HG03558 (cell line): ENCODE data around the gene THEM5.

Source experiments
- ATAC-seq: cut with Tn5 transposase; IDR thresholded peaks from one replicate; pipeline ENCODE4 v1.9.1; 2021; ENCODE audit warnings: moderate number of reproducible peaks; ENCODE audit not compliant: unreplicated experiment; ENCODE audit errors: extremely low read depth

The THEM5 gene

DNA sequence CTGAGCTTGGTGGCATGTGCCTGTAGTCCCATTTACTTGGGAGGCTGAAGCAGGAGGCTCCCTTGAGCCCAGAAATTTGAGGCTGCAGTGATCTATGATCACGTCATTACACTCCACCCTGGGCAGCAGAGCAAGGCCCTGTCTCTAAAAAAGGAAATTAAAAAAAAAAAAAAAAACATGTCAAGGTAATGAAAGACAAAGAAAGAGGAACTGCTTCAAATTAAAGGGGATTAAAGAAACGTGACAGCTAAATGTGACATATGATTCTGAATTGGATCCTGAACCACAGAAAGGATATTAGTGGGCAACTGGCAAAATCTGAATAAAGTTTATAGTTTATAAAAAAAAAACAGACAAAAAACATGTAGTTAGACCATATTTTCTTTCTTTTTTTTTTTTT, 10.1 kb downstream of the THEM5 start:
- no peak for ATAC-seq

DNA sequence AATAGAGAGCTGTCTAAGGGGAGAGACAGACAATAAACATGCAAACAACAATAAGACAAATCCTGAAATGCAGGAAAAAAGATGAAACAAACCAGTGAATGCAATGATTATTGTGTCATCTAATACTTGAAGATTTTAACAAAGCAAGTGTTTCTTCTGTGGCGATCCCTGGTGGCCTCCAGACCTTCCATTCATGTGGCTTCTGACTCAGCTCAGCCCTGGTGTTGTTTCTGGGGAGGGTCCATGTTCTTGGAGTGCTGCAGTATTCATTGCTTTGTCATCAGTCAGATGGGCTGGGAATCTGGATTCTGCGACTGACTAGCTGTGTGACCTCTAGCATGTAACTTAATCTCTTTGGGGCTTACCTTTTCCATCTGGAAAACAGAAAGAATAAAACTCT, 12.4 kb downstream of the THEM5 start:
- ATAC-seq, result no peak

DNA sequence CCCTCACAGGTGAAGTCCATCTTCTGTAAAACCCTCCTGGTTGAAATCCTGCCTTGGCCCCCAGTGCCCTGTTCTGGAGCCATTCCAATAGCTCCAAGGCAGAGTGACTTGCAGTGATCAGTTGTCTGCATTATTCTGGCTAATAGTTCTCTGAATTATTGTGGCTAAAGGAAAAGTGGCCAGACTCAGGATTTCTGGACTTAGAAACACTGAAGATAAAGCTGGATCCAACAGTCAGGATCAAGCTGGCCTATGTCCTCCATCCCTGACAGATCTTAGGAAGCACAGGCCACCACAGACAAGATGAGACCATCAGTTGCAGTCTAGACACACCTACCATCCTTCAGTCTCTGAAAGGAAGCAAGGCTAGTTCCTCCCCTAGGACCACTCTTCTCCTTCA, 13.1 kb downstream of the THEM5 start:
- no peak for ATAC-seq

DNA sequence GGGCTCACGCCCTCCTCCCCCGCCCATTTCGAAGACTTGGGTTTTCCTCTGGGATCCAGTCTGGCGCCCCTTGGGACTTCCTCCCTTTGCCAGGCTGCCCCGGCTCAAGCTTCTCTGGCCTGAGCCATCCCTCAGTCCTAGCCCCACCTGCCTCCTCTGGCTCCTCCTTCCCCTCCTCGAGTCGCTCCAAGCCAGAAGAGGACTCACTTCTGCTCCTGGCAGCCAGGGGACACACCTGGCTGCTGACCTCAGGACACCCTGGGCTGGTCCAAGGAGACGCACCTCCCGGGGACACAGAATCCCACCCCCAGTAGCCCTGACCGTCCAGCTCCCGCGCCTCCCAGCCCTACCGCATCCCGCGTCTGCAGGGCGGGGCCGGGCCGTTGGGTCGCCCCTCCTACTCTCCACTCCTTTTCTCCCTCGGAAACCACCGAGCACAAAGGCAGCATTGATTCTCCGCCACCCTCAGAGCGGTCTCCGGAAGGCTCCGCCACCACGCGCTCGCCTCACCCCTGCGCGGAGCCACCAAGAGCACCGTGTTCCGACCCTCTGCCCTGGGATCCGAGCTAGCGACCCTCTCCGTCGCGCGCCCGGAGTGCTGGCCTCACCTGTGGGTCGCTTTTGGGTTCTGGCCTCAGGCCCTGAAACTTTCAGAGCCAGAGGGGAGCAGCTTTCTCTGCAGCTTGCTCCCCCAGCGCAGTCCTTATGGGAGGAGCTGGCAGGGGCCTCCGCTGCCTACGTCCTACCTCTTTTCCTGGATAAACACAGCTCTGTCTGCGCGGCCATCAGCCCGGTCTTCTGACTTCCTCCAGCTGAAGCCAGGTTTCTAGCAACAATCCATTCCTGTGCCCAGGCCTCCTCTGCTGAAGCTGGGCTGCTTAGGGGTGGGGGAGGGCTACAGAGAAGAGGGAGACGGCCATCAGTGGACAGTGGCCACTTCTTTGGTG, 13.8 kb downstream of the THEM5 start, which contains the start of gene C2CD4D:
Gene C2CD4D (minus strand): TSS at position 364 of the 947 bp plus-strand sequence. CDS start 831 bp downstream, outside the sequence.
- no peak for ATAC-seq

DNA sequence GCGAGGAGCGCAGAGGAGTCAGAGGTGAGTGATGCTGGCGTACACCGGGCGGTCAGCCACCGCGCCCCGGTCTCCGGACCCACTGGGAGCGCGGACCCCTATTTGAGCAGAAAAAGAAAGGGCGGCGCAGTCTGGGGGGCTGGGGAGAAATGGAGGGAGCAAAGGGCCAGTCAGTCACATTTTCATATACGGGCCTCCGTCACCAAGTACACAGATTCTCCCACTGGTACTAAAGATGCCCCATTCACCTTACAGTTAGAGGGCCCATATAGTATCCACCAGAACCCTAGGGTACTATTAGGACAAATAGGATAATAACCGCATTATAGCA, 14.5 kb downstream of the THEM5 start:
- ATAC-seq, result no peak

DNA sequence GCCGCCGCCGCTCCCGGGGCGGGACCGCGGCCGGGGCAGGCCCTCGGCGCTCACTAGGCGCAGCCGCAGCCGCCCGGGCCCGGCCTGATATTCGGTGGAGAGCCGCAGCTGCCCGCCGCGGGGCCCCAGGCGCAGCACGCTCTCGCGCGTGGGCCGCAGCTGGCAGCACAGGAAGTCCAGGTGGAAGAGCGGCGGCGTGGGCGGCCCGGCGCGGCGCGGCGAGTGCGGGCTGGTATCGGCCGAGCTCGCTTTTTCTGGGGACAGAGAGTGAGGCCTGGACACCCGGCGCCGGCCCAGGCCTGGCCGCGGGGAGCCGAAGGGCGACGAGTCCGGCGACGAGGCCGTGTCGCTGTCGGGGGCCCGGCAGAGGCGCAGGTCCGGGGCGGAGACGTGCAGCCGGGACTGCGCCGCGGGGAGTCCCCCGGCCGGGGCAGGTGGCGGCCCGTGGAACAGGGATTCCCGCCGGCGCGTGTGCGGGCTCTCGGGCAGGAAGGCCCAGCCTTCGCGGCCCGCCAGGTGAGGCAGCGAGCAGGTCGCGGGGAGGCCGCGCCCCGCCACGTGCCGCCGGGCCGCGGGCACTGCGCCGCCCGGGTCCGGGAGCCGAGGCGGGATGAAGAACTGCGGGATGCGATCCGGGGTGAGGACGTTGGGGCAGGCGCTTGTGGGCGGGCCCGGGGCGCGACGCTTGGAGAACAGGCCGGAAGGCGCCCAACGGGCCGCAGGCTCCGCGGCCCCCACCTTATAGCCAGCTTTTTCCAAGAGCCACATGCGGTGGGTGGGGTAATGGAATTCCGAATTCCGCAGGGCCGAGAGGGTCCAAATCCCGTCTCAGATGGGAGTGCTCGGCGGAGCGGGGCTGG, 15.1 kb downstream of the THEM5 start:
- ATAC-seq, result no peak

DNA sequence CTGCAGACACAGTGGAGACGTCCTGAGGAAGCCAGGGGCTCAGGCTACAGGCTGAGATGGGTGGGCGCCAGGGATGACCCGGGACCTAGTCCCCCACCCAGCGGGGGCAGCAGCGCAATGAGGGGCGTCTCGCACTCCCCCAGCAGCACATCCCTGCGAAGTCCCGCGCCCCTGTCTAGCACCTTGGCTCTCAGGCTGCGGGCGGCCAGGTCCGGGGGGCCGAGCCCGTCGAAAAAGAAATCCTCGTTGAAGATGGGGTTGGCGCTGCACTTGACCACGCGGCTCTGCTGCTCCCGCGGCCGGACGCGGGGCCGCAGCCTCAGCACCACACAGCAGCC, 15.7 kb downstream of the THEM5 start:
- ATAC-seq, result no peak

DNA sequence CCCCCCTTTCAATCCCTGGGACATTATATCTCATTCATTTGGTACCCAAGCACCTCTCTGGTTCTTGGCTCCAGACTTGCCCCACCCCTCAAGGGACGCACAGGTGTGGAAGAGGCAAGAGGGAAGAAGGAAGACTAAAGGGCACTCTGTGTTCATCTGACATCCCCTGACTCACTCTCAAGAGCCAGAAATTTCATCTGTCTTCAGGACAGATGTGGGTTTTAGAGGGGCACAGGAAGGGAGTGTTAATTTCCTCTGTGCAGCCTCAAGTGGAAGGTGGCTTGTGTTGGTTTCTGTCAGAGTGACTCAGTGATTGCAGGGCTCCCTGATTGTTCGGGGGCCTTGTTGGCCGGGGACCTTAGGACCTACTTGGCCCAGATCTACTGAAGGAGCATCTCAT, 16.3 kb downstream of the THEM5 start:
- no peak for ATAC-seq

DNA sequence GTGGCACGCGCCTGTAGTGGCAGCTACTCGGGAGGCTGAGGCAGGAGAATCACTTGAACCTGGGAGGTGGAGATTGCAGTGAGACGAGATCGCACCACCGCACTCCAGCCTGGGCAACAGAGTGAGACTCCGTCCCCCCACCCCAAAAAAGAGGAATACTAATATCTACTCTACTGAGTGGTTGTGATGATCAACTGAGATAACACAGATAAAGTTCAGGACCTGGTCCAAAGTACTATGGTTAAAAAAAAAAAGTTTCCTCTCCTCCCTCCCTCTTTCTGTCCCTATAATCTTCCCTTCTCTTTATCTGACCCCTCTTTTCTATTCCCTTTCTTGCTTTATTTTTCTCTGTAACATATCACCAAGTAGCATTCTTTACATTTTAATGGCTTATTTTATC, 17.9 kb downstream of the THEM5 start:
- ATAC-seq, result no peak

DNA sequence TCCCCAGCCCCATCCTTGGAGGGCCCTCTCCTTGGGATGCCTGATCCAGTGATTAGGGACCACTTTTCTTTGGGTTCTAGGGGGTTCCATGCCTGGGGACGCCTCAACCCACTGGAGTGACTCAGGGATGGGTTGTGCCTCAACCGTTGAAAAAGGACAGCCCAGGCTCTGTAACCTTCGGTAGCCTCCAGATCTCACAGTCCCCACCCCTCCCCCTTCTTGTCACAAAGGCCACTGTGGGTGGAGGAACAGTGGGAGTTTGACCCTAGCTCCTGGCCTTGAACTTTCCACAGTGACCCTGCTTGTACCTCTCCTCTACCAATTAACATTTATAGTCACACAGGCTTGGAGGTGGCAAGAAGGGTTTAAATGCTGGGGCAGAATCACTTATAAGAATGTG, 19.3 kb downstream of the THEM5 start:
- no peak for ATAC-seq

DNA sequence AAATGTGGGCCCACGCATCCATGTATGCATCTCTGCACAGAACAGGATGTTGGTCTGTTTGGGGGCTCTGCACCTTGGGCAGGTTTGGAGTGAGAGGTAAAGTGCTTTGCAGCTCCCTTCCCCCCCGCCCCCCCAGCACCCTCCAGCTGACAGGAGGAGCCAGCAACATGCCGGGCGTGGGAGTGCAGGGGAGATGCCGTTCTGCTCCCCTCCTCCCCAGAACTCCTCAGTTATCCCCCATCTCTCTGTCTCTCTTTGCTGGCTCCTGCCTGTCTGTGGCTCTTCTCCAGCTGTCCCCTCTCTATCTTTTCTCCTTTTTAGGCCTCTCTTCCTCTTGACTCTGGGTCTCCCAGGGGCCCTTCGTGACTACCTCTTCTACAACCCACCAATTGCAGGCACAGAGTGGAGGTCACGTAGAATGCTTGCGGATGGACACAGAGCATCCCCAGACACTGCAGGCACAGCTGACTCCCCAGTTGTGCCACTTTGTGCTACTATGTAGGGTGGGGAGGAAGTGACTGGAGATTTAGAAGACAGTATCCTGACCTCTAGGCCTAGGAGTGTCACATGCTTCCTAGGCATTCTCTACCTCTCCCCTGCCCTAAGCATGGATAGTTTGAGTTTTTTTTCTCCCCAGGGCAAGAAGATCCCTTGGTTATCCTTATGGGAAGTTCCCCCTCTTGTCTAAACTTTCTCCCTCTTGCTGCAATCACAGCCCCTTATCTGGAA, 20.2 kb downstream of the THEM5 start:
- no peak for ATAC-seq

DNA sequence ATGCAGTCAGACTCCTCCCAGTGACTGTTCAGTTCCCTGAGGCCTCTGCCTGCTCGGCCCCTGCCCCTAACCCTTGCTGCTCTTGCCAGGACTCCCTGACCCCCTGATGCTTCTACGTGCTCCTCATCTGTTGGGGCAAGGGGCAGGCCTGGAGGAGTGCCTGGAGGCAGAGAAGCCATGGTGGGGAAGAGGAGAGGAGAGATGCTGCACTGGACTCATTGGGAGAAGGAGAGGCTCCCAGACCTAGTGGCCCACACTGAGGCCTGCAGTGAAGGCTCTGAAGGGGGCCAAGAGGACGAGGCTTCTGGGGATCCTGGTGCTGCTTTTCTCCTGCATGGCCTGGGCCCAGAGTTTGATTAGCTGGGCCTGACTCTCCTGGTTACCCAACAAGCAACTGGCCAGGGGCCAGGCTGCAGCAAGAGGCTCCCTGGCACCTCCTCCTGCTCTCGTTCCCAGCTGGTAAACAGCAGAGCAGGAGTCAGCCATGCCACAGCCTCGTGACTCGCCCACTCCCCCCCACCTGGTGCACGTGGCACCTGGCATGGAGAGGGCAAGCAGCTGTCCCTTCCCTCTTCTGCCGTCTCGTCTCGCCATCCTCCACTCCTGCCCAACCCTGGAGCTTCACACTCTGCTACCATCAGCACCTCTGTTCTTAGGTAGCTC, 21.1 kb downstream of the THEM5 start:
- ATAC-seq, result no peak

DNA sequence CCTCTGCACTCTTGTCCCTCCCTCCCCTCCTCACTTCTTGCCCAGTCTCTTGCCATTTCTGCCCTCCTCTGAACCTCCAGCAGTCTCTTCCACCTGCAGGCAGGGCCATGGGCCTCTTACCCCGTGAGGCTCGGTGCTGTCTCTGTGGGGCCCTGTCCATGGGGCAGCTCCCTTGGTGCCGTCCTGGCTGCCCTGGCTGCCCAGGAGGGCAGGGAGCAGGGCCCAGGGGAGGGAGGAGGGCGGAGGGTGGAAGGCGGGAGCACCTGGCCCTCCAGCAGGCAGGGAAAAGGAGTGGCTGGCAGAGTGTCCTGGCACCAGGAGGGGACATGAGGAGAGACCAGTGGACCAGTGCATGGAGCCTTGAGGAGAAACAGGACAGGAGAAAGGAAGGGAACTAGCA, 21.9 kb downstream of the THEM5 start, which contains the start of gene RORC:
Gene RORC (minus strand): TSS at position 198 of the 400 bp plus-strand sequence. CDS start 38 bp downstream, at position 160.
- ATAC-seq, result no peak

DNA sequence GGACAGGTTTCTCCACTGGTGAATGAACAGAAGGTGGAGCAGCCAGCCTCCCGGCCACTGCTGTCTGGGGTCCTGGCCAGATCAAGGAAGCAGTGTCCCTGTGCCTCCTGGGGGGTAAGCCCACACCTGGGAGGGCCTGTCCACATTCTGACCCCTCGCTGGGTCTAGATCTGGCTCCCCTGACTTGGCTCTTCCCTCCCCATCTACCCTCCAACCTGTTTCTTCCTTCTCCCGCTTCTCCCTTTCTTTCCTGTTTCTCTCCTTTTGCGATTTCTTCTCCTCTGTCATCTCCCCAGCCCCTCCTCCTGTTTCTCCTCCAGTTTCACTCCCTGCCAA, 22.3 kb downstream of the THEM5 start:
- ATAC-seq, result no peak

DNA sequence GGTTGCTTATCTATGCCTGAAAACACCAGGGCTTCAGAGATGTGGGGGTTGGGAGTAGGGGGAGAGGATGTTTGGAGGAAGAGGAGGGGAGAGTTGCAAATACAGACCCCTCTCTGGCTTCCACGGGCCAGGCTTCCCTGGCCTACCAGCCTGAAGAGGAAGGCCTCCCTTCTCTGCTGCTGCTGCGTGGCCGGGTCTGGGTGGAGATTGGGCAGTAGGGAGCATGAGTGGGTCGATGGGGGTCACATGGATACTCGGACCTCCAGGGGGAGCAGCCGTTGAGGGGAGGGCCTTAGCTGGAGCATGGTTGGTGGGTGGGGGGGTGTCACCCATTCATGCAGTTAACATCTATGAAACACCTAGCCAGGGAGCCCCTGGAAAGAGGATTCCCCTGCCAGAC, 23.5 kb downstream of the THEM5 start:
- no peak for ATAC-seq

DNA sequence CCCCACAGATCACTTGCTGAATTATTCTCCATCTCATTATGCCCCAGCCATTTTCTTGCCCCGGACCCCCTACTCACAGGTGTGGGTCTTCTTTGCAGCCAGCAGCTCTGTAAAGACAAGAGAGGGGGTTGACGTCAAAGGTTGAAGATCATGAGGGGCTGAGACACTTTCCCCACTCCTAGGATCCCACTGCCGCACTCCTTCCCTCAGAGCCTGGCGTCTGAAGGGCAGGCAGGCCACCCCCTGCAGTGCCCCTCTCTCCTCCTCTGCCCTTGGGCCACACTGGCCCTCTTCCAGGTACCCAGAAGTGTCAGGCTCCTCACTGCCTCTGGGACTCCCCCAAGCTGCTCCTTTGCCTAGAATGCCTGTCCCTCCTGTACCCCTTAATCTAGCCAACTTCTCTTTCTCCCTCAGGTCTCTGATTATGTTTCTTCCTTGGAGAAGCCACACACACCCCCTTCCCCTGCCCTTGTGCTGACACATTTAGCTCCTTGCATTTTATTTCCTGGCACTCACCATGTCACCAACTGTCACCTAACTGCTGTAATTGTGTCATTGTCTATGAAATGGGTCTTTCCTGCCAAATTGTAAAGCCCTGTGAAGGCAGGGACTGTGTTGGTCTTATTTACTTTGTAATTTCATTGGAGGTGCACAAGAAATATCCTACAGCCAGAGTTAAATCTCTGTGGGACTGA, 24.0 kb downstream of the THEM5 start:
- ATAC-seq, result no peak

DNA sequence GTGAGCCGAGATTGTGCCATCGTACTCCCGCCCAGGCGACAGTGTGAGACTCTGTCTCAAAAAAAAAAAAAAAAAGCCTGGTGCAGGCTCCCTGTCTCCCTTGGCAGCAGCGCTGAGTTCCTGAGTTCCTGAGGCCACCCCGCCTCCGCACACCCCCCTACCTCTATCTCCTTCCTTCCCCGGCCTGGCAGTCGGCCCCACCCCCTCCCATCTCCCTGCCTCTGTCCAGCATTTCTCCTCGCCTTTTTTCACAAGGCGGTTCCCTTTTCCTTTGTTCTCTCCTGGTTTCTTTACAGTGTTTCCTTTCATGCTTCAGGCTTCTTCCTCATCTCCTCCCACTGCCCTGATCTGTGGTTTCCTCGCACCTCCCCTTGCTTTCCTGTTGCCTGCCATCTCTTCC, 24.6 kb downstream of the THEM5 start:
- no peak for ATAC-seq

DNA sequence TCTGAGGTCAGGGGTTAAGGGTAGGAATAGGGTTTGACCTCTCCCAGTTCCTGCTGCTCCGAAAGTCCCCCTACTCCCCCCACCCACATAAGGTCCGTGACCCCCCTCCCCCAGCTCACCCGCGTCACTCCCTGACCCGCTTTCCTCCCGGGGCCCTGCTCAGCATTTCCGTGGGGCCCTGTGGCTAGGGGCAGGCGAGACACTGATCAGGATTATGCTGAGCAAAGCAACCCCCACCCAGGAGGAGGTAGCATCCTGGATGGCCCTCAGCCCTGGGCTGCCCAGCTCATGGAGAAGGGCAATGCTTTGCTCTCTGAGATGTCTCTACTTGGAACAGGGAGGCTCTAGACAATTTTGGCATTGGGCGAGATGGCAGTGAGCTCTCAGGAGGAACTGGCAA, 25.7 kb downstream of the THEM5 start:
- no peak for ATAC-seq

DNA sequence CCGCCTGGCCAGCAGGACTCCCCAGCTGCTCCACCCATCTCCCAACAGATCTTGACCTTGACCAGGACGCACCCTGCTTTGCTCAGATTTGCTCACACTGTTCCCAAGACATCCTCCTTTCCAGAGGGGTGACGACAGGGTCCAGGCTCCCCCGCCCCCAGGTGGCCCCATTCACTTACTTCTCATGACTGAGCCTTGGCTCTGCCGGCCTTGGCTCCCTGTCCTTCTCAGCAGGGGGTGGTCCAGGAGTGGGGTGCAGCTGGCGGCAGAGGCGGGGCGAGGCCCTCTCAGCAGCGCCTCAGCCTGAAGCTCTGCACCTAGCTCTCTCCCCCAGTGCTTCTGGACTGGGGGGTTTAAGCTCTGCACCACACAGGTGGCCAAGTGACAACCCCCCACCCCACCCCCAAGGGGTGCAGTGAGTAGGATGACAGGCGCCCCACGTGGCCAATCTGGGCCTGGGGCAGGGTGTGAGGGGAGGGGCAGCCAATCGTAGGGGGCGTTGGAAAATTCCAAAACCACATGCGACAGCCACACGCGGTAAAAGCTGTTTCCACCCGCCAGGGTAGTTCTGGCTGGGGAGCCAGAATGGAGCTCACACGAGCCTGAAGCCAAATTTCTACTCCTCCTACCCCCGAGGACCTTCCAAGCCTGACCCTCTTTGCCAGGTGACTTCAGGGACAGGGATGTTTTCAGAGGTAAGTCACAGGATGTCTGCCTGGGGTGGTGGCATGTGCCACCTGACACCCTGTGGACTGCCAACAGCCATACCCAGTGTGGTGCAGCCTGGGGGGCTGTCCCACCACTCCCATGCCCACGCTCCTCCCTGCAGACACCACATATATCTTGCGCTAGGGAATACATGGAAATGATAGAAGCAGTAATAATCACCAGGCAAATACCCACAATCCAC, 27.5 kb downstream of the THEM5 start:
- ATAC-seq, result no peak
